ENCODE results near the gene FRY.

- no peak for TF ChIP-seq CTCF (IDR thresholded peaks at IDR 0.05)
- TF ChIP-seq POLR2A (IDR thresholded peaks at IDR 0.05), result no peak
These were observed 48.8 kb downstream of the FRY start for GRCh38 chr13:32080328-32080744.

All from uterus (tissue), 2 donors.